ENCODE results near the gene CAD. TPM values are rescaled to one million over a fixed set of nuclear protein-coding genes. Genes with fewer than 3 reads are reported as not detected.

Gene CAD
- total and polyA plus RNA-seq, 2 donors (not counting 1 experiment from before 2014, with no cell fraction given) = 11.9 to 32.0 TPM

- Histone ChIP-seq H3K4me1 (ENCODE audit: control insufficient read depth, extremely low read depth, insufficient read depth, low read length) (no peaks in the 10 kb centered on the region), H3K9ac (ENCODE audit: insufficient read depth, low read length) (no peak overlapping the region), H3K27me3 (ENCODE audit: control insufficient read depth, insufficient read depth, low read length) (no peaks in the 10 kb centered on the region), H3K79me2 (ENCODE audit: control insufficient read depth, insufficient read depth, low read length) (no peaks in the 10 kb centered on the region), H3K9me3 (ENCODE audit: control insufficient read depth, insufficient read depth, low read depth, low read length) (no peaks in the 10 kb centered on the region), H2AFZ (ENCODE audit: low read length) (no peak overlapping the region), H3K4me3 (replicated peaks in 1 of 4; ENCODE audit: control extremely low read depth in 1 of 4, insufficient read depth in 1 of 4, low read depth in 3 of 4, low read length in 4 of 4) (no peak overlapping the region), H3K4me2 (ENCODE audit: extremely low read depth, insufficient read depth, low read length) (no peak overlapping the region), H3K27ac (ENCODE audit: insufficient read depth, low read length) (no peak overlapping the region), H4K20me1 (ENCODE audit: control insufficient read depth, extremely low read depth, insufficient read depth, low read length) (no peaks in the 10 kb centered on the region), H3K36me3 (ENCODE audit: control insufficient read depth, insufficient read depth, low read length) (peaks cover 50% of the 10 kb centered on the region)
- TF ChIP-seq CTCF (conservative IDR thresholded peaks at IDR 0.05 in 1 of 2, IDR thresholded peaks at IDR 0.05 in 1 of 2; ENCODE audit: low read depth in 1 of 2, low read length in 2 of 2) = no peak
- TF ChIP-seq EZH2 (IDR thresholded peaks at IDR 0.05; ENCODE audit: low read length, missing control alignments) = no peak
- no peak for DNase-seq (ENCODE audit: low read depth in 2 of 2)
Measured at GRCh38 chr2:27237341-27237945, 20.3 kb downstream of the CAD start.

GRCh38 chr2:27238976-27239375 lies 21.8 kb downstream of the CAD start:
- Histone ChIP-seq H3K4me3 (replicated peaks in 1 of 4; ENCODE audit: control extremely low read depth in 1 of 4, insufficient read depth in 1 of 4, low read depth in 3 of 4, low read length in 4 of 4) (no peak overlapping the region), H3K4me2 (ENCODE audit: extremely low read depth, insufficient read depth, low read length) (no peak overlapping the region), H4K20me1 (ENCODE audit: control insufficient read depth, extremely low read depth, insufficient read depth, low read length) (no peaks in the 10 kb centered on the region), H3K36me3 (ENCODE audit: control insufficient read depth, insufficient read depth, low read length) (peaks cover 48% of the 10 kb centered on the region), H3K79me2 (ENCODE audit: control insufficient read depth, insufficient read depth, low read length) (no peaks in the 10 kb centered on the region), H2AFZ (ENCODE audit: low read length) (no peak overlapping the region), H3K9ac (ENCODE audit: insufficient read depth, low read length) (no peak overlapping the region), H3K27me3 (ENCODE audit: control insufficient read depth, insufficient read depth, low read length) (no peaks in the 10 kb centered on the region), H3K9me3 (ENCODE audit: control insufficient read depth, insufficient read depth, low read depth, low read length) (no peaks in the 10 kb centered on the region), H3K27ac (ENCODE audit: insufficient read depth, low read length) (no peak overlapping the region), H3K4me1 (ENCODE audit: control insufficient read depth, extremely low read depth, insufficient read depth, low read length) (no peaks in the 10 kb centered on the region)
- TF ChIP-seq CTCF (conservative IDR thresholded peaks at IDR 0.05 in 1 of 2, IDR thresholded peaks at IDR 0.05 in 1 of 2; ENCODE audit: low read depth in 1 of 2, low read length in 2 of 2) (no peak), EZH2 (IDR thresholded peaks at IDR 0.05; ENCODE audit: low read length, missing control alignments) (no peak)
- no peak for DNase-seq (ENCODE audit: low read depth in 2 of 2)

- no peaks in the 10 kb centered on the region for H3K79me2 ChIP-seq (ENCODE audit: control insufficient read depth, insufficient read depth, low read length)
- no peak overlapping the region for H3K4me2 ChIP-seq (ENCODE audit: extremely low read depth, insufficient read depth, low read length)
Measured at GRCh38 chr2:27240406-27240805, 23.2 kb downstream of the CAD start.

More at GRCh38 chr2:27240406-27240805, 23.2 kb downstream of the CAD start:
- Histone ChIP-seq H3K36me3 (ENCODE audit: control insufficient read depth, insufficient read depth, low read length) (peaks cover 45% of the 10 kb centered on the region), H4K20me1 (ENCODE audit: control insufficient read depth, extremely low read depth, insufficient read depth, low read length) (no peaks in the 10 kb centered on the region), H2AFZ (ENCODE audit: low read length) (no peak overlapping the region), H3K4me3 (replicated peaks in 1 of 4; ENCODE audit: control extremely low read depth in 1 of 4, insufficient read depth in 1 of 4, low read depth in 3 of 4, low read length in 4 of 4) (no peak overlapping the region), H3K9me3 (ENCODE audit: control insufficient read depth, insufficient read depth, low read depth, low read length) (no peaks in the 10 kb centered on the region), H3K27ac (ENCODE audit: insufficient read depth, low read length) (no peak overlapping the region), H3K4me1 (ENCODE audit: control insufficient read depth, extremely low read depth, insufficient read depth, low read length) (no peaks in the 10 kb centered on the region), H3K27me3 (ENCODE audit: control insufficient read depth, insufficient read depth, low read length) (no peaks in the 10 kb centered on the region), H3K9ac (ENCODE audit: insufficient read depth, low read length) (no peak overlapping the region)
- DNase-seq (ENCODE audit: low read depth in 2 of 2) = no peak
- TF ChIP-seq EZH2 (IDR thresholded peaks at IDR 0.05; ENCODE audit: low read length, missing control alignments) (no peak), CTCF (conservative IDR thresholded peaks at IDR 0.05 in 1 of 2, IDR thresholded peaks at IDR 0.05 in 1 of 2; ENCODE audit: low read depth in 1 of 2, low read length in 2 of 2) (no peak)
